Measurements from ENCODE around the gene GPR107.

Gene GPR107

GRCh38 chr9:130175355-130175754 is 121.6 kb downstream of the GPR107 start:
- no peak for DNase-seq (ENCODE audit: extremely low read depth, low read depth)
- TF ChIP-seq CTCF (IDR thresholded peaks at IDR 0.05; ENCODE audit: low read depth, low read length): no peak

GRCh38 chr9:130176760-130177159 is 123.1 kb downstream of the GPR107 start:
- DNase-seq (ENCODE audit: extremely low read depth, low read depth): no peak

GRCh38 chr9:130177898-130178805 is 124.4 kb downstream of the GPR107 start:
- no peak for TF ChIP-seq CTCF (IDR thresholded peaks at IDR 0.05; ENCODE audit: low read depth, low read length)
- no peak for DNase-seq (ENCODE audit: extremely low read depth, low read depth)

More at GRCh38 chr9:130176760-130177159, 123.1 kb downstream of the GPR107 start:
- TF ChIP-seq CTCF (IDR thresholded peaks at IDR 0.05; ENCODE audit: low read depth, low read length): no peak

GRCh38 chr9:130179331-130179907 is 125.7 kb downstream of the GPR107 start:
- no peak for DNase-seq (ENCODE audit: extremely low read depth, low read depth)
- no peak for TF ChIP-seq CTCF (IDR thresholded peaks at IDR 0.05; ENCODE audit: low read depth, low read length)

DNA sequence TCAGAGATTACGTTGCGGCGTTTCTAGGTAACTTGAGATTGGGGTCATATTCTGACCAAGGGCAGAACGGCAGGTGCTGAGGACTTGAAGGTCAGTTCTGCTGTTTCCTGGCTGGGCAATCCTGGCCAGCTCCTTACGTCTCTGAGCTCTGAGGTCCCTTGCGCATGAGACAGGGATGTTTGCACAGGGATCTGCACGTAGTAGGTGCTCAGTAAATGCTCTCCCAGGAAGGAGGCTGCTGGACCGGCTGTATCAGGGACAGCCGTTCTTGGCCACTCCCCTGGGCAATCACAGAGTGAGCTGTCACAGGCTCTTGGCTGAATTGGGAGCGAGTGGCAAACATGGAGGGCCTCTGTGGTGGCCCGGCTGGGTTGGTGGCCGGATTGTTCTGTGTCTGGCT is 126.8 kb downstream of the GPR107 start:
- TF ChIP-seq CTCF (IDR thresholded peaks at IDR 0.05; ENCODE audit: low read depth, low read length): no peak
- DNase-seq (ENCODE audit: extremely low read depth, low read depth): no peak

GRCh38 chr9:130181678-130182380 is 128.1 kb downstream of the GPR107 start:
- DNase-seq (ENCODE audit: extremely low read depth, low read depth): no peak
- TF ChIP-seq CTCF (IDR thresholded peaks at IDR 0.05; ENCODE audit: low read depth, low read length): no peak

All from AG09319 (cell line).